Measurements from ENCODE around the gene FLNB.

Gene FLNB

DNA sequence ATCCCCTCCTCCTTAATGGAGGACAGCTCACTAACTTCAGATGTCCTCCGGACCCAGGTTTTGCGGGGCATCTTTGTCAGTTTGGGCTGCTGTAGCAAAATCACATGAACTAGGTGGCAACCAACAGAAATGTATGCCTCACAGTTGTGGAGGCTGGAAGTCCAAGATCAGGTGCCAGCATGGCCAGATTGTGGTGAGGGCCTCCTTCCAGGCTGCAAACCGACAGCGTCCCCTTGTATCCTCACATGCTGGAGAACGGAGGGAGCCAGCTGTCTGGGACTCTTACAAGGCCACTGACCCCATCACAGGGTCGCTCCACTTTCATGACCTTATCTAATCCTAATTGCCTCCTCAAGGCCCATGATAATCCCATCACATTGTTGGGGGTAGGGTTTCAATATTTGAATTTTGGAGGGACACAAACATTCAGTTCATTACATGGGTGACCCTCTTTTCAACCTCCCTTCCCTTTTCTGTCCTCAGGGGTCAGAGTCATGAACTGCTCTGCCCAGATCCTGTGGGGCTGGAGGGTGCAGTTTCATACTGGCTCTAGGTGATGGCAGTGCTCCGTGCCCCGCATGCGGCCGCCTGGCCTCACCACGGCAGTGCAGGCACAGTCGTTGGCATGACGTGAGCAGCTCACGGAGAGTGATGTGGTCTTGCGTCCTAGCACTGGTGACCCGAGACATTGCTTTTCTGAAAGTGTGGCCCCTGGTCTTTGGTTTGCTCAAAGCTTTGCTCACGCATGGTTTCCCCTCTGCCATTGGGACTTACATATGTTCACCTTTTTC, 144.2 kb downstream of the FLNB start:
- Histone ChIP-seq H3K4me1 (ENCODE audit: low read length) (no peaks in the 10 kb centered on the region), H3K9ac (ENCODE audit: low read length) (no peak overlapping the region), H3K9me2 (replicated peaks; ENCODE audit: insufficient read depth, low read length) (no peaks in the 10 kb centered on the region), H3K79me2 (ENCODE audit: low read length) (no peaks in the 10 kb centered on the region), H3K36me3 (replicated peaks; ENCODE audit: insufficient read depth, low read length) (no peaks in the 10 kb centered on the region), H3K9me3 (replicated peaks; ENCODE audit: insufficient read depth, low read length) (no peaks in the 10 kb centered on the region), H4K20me1 (ENCODE audit: insufficient read depth, low read length) (no peaks in the 10 kb centered on the region), H3K4me2 (ENCODE audit: low read depth, low read length) (no peak overlapping the region), H3K27ac (ENCODE audit: low read length) (no peak overlapping the region), H3K27me3 (replicated peaks; ENCODE audit: insufficient read depth, low read length) (no peaks in the 10 kb centered on the region), H3K4me3 (ENCODE audit: low read length) (no peak overlapping the region), H2AFZ (ENCODE audit: low read length) (no peak overlapping the region), H3F3A (ENCODE audit: insufficient read depth, low read length) (no peaks in the 10 kb centered on the region)
- TF ChIP-seq, protein P1, sequence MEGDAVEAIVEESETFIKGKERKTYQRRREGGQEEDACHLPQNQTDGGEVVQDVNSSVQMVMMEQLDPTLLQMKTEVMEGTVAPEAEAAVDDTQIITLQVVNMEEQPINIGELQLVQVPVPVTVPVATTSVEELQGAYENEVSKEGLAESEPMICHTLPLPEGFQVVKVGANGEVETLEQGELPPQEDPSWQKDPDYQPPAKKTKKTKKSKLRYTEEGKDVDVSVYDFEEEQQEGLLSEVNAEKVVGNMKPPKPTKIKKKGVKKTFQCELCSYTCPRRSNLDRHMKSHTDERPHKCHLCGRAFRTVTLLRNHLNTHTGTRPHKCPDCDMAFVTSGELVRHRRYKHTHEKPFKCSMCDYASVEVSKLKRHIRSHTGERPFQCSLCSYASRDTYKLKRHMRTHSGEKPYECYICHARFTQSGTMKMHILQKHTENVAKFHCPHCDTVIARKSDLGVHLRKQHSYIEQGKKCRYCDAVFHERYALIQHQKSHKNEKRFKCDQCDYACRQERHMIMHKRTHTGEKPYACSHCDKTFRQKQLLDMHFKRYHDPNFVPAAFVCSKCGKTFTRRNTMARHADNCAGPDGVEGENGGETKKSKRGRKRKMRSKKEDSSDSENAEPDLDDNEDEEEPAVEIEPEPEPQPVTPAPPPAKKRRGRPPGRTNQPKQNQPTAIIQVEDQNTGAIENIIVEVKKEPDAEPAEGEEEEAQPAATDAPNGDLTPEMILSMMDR (IDR thresholded peaks at IDR 0.05; ENCODE audit: low read length): no peak
- TF ChIP-seq EZH2phosphoT487 (IDR thresholded peaks at IDR 0.05; ENCODE audit: low read length): no peak
- no peak for TF ChIP-seq EZH2 (optimal IDR thresholded peaks at IDR 0.05; ENCODE audit: low read depth, low read length)
- DNase-seq: no peak

DNA sequence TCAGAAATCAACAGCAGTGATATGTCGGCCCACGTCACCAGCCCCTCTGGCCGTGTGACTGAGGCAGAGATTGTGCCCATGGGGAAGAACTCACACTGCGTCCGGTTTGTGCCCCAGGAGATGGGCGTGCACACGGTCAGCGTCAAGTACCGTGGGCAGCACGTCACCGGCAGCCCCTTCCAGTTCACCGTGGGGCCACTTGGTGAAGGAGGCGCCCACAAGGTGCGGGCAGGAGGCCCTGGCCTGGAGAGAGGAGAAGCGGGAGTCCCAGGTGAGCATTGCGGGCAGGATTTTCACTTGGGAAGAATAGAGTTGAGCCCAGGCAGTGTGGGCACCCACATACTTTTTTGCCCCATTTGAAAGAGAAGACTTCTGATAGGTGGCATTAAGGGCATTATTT, 145.1 kb downstream of the FLNB start:
- H3K79me2 ChIP-seq (ENCODE audit: low read length): no peaks in the 10 kb centered on the region
- H3F3A ChIP-seq (ENCODE audit: insufficient read depth, low read length): no peaks in the 10 kb centered on the region
- no peaks in the 10 kb centered on the region for H3K36me3 ChIP-seq (replicated peaks; ENCODE audit: insufficient read depth, low read length)
- H4K20me1 ChIP-seq (ENCODE audit: insufficient read depth, low read length): no peaks in the 10 kb centered on the region
- H3K27ac ChIP-seq (ENCODE audit: low read length): no peak overlapping the region
- no peak overlapping the region for H3K4me3 ChIP-seq (ENCODE audit: low read length)
- no peak overlapping the region for H3K4me2 ChIP-seq (ENCODE audit: low read depth, low read length)
- no peak for DNase-seq
- H3K9me3 ChIP-seq (replicated peaks; ENCODE audit: insufficient read depth, low read length): no peaks in the 10 kb centered on the region
- H3K27me3 ChIP-seq (replicated peaks; ENCODE audit: insufficient read depth, low read length): no peaks in the 10 kb centered on the region
- no peak overlapping the region for H2AFZ ChIP-seq (ENCODE audit: low read length)
- no peak overlapping the region for H3K9ac ChIP-seq (ENCODE audit: low read length)
- no peaks in the 10 kb centered on the region for H3K9me2 ChIP-seq (replicated peaks; ENCODE audit: insufficient read depth, low read length)
- TF ChIP-seq EZH2phosphoT487 (IDR thresholded peaks at IDR 0.05; ENCODE audit: low read length): no peak
- TF ChIP-seq EZH2 (optimal IDR thresholded peaks at IDR 0.05; ENCODE audit: low read depth, low read length): no peak
- TF ChIP-seq, protein P1 (IDR thresholded peaks at IDR 0.05; ENCODE audit: low read length): no peak
- no peaks in the 10 kb centered on the region for H3K4me1 ChIP-seq (ENCODE audit: low read length)

DNA sequence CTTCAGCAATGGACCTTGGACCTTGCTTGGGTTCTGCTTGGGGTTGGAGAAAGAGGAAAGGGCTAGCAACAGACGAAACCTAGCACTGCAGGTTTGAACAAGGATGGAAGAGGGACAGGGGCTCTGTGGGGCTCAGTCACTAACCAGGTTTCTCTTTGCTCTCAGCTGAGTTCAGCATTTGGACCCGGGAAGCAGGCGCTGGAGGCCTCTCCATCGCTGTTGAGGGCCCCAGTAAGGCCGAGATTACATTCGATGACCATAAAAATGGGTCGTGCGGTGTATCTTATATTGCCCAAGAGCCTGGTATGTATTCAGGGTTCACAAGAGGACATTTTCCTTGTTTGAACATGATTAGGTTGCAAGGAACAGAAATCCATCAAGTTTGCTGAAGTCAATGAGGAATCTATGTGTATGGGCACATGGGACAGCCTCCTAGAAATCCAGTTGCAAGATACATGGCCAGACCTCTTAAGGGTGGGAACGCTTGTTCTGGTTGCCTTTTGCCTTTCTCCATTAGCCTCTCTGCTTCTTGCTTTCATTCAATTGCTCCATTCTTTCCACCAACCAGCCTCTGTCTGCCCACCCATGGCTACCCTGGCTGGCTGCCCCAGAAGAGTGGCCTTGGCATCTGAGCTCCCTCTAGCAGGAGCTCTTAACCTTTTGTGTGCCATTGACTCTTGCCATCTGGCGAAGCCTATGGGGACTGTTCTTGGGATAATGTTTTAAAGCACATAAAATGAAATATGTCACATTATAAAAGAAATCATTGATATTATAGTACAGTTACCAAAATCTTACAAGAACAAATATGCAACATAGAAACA, 146.6 kb downstream of the FLNB start:
- no peak overlapping the region for H3K4me3 ChIP-seq (ENCODE audit: low read length)
- no peaks in the 10 kb centered on the region for H3K9me2 ChIP-seq (replicated peaks; ENCODE audit: insufficient read depth, low read length)
- no peak overlapping the region for H2AFZ ChIP-seq (ENCODE audit: low read length)
- H3K79me2 ChIP-seq (ENCODE audit: low read length): no peaks in the 10 kb centered on the region
- H3K27ac ChIP-seq (ENCODE audit: low read length): no peak overlapping the region
- no peak for DNase-seq
- no peaks in the 10 kb centered on the region for H3K9me3 ChIP-seq (replicated peaks; ENCODE audit: insufficient read depth, low read length)
- no peak overlapping the region for H3K4me2 ChIP-seq (ENCODE audit: low read depth, low read length)
- H3K4me1 ChIP-seq (ENCODE audit: low read length): no peaks in the 10 kb centered on the region
- H3K36me3 ChIP-seq (replicated peaks; ENCODE audit: insufficient read depth, low read length): no peaks in the 10 kb centered on the region
- no peak overlapping the region for H3K9ac ChIP-seq (ENCODE audit: low read length)
- H4K20me1 ChIP-seq (ENCODE audit: insufficient read depth, low read length): no peaks in the 10 kb centered on the region
- no peaks in the 10 kb centered on the region for H3F3A ChIP-seq (ENCODE audit: insufficient read depth, low read length)
- no peaks in the 10 kb centered on the region for H3K27me3 ChIP-seq (replicated peaks; ENCODE audit: insufficient read depth, low read length)
- no peak for TF ChIP-seq EZH2phosphoT487 (IDR thresholded peaks at IDR 0.05; ENCODE audit: low read length)
- TF ChIP-seq, protein P1 (IDR thresholded peaks at IDR 0.05; ENCODE audit: low read length): no peak
- TF ChIP-seq EZH2 (optimal IDR thresholded peaks at IDR 0.05; ENCODE audit: low read depth, low read length): no peak
